HepG2 (cell line): ENCODE measurements around the gene MAP3K2. TPM values are rescaled to one million over a fixed set of nuclear protein-coding genes. Genes with fewer than 3 reads are reported as not detected.

Experiments used
- ATF6 ChIP-seq: sonication (generic); formaldehyde crosslinking; conservative IDR thresholded peaks from 2 replicates; pipeline ENCODE4 v1.4.0; 2020; ENCODE audit warnings: missing genetic modification reagents
- CHD4 ChIP-seq: fragments of 200-600 bp; sonication (generic); IDR thresholded peaks from 2 replicates; pipeline ENCODE4 v1.7.0; 2017; ENCODE audit warnings: mild to moderate bottlenecking, low read length, borderline replicate concordance
- FOXA3 ChIP-seq: IDR thresholded peaks from 2 replicates; pipeline ENCODE4 v1.6.1; 2016; ENCODE audit warnings: missing genetic modification reagents, missing compliant biosample characterization
- FUBP1 ChIP-seq: sonication (generic); formaldehyde crosslinking; IDR thresholded peaks from 2 replicates; pipeline ENCODE4 v1.5.1; 2020; ENCODE audit warnings: missing genetic modification reagents, mild to moderate bottlenecking, borderline replicate concordance
- KMT2A ChIP-seq: sonication (generic); formaldehyde crosslinking; IDR thresholded peaks from 2 replicates; pipeline ENCODE4 v1.4.0; 2020; ENCODE audit warnings: missing genetic modification reagents
- LRRFIP1 ChIP-seq: sonication (generic); formaldehyde crosslinking; conservative IDR thresholded peaks from 2 replicates; pipeline ENCODE4 v1.4.0; 2020; ENCODE audit warnings: missing genetic modification reagents
- MLLT10 ChIP-seq: sonication (generic); formaldehyde crosslinking; IDR thresholded peaks from 2 replicates; pipeline ENCODE4 v1.4.0; 2020; ENCODE audit warnings: missing genetic modification reagents
- NFYC ChIP-seq: IDR thresholded peaks from 2 replicates; pipeline ENCODE4 v1.6.1; 2016; ENCODE audit warnings: missing genetic modification reagents, missing compliant biosample characterization
- POLR2G ChIP-seq: fragments of 200-400 bp; formaldehyde crosslinking; IDR thresholded peaks from 2 replicates; pipeline ENCODE4 v1.6.1; 2018; ENCODE audit warnings: mild to moderate bottlenecking, low read depth, low read length, moderate library complexity
- RELA ChIP-seq: sonication (generic); formaldehyde crosslinking; IDR thresholded peaks from 2 replicates; pipeline ENCODE4 v1.4.0; 2020; ENCODE audit warnings: missing genetic modification reagents
- SAFB2 ChIP-seq: sonication (generic); formaldehyde crosslinking; IDR thresholded peaks from 2 replicates; pipeline ENCODE4 v1.5.1; 2020; ENCODE audit warnings: missing genetic modification reagents, low read depth, mild to moderate bottlenecking, borderline replicate concordance
- SALL1 ChIP-seq: sonication (generic); formaldehyde crosslinking; IDR thresholded peaks from 2 replicates; pipeline ENCODE4 v1.8.0; 2022; ENCODE audit warnings: mild to moderate bottlenecking, missing genetic modification reagents
- SP5 ChIP-seq: IDR thresholded peaks from 2 replicates; pipeline ENCODE4 v1.6.1; 2016; ENCODE audit warnings: low read depth, borderline replicate concordance
- SRSF4 ChIP-seq: fragments of 200-400 bp; formaldehyde crosslinking; IDR thresholded peaks from one replicate; pipeline ENCODE4 v1.6.1; 2018; ENCODE audit warnings: mild to moderate bottlenecking, low read depth, low read length, moderate library complexity; ENCODE audit not compliant: poor library complexity, severe bottlenecking
- U2AF1 ChIP-seq: fragments of 200-400 bp; formaldehyde crosslinking; optimal IDR thresholded peaks from 2 replicates; pipeline ENCODE3; 2017; ENCODE audit warnings: mild to moderate bottlenecking, low read depth, low read length
- ZNF652 ChIP-seq: IDR thresholded peaks from 2 replicates; pipeline ENCODE4 v1.6.1; 2016; ENCODE audit warnings: low read depth, borderline replicate concordance
- ZNF776 ChIP-seq: sonication (generic); formaldehyde crosslinking; IDR thresholded peaks from 2 replicates; pipeline ENCODE4 v1.4.0; 2020; ENCODE audit warnings: mild to moderate bottlenecking, missing genetic modification reagents
- polyA plus RNA-seq, 8 experiments: library from polyadenylated mRNA; depleted of rRNA in 3 of 8; stranded (reverse) in 7 of 8; unstranded in 1 of 8; fragments of >200 nt; fragmentation: Illumina TruSeq in 4 of 8; extraction: Trizol in 4 of 8; gene quantifications; 2 replicates each; pipeline versions ENCODE4 v1.2.1 to v1.2.3, GENCODE V29; 2011 to 2016; ENCODE audit warnings: low read depth in 4 of 8, missing spikeins in 1 of 8, mixed read lengths in 1 of 8; ENCODE audit not compliant: insufficient read depth in 1 of 8
- total RNA-seq, 5 experiments: library from RNA; depleted of rRNA; stranded (reverse); fragments of >200 nt; fragmentation: Illumina TruSeq; extraction: Trizol; gene quantifications; 2 replicates each; pipeline ENCODE4 v1.2.3, GENCODE V29; 2016; ENCODE audit warnings: low read depth in 1 of 5
- TF ChIP-seq, protein P1 (sequence below): sonication (generic); formaldehyde crosslinking; IDR thresholded peaks from 2 replicates; pipeline ENCODE4 v1.5.0; 2020; ENCODE audit warnings: mild to moderate bottlenecking, missing genetic modification reagents, moderate library complexity
- TF ChIP-seq, protein P2 (sequence below): sonication (generic); formaldehyde crosslinking; IDR thresholded peaks from 2 replicates; pipeline ENCODE4 v1.4.0; 2020; ENCODE audit warnings: missing genetic modification reagents; ENCODE audit errors: not compliant biosample characterization

Gene MAP3K2
- total and polyA plus RNA-seq, 2 of the 13 experiments (the other 11 are each of a cell fraction or from before 2014, with no cell fraction given) = 12.2 to 37.2 TPM

DNA sequence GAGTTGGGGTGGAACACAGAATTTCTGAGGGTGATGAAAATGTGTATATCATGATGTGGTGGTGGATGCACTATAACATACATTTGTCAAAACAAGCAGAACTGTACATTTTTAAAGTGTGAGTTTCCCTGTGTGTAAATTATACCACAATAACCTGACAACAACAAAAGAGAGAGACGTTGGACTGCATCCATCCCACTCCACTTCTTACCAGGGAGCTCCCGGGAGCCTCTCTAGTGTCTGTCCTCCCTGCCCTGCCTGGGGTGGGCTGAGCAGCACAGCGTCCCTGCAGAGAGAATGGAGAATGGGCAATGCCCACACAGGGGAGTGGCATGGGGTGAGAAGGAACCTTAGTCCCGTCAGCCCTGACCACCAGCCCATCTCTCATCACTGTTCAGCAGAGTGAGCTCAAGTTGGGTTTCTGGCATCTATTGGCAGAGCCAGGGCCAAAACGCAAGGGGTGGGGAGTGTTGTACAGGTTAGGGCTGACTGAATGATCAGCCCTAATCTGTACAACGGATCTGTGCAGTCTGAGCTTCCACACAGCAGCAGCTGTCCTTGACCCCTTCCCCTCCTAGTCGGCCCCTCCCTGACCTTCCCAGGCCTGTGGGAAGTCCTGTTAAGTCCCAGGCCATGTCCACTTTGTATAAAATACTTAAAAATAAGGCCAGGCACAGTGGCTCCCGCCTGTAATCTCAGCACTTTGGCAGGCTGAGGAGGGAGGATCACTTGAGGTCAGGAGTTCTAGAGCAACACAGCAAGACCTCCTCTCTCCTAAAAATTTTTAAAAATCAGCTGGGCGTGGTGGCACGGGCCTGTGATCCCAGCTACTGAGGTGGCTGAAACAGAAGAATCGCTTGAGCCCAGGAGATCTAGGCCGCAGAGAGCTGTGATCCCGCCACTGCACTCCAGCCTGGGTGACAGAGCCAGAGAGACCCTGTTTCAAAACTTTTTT, 27.1 kb upstream of the MAP3K2 start (continued):
- TF ChIP-seq NFYC (CRISPR knock-in tag) (0 out of 2 replicates have a peak, but pooled peaks have one; percentile 22), CHD4 (no peak), ATF6 (0 out of 2 replicates have a peak, but pooled peaks have one; percentile 38), POLR2G (0 out of 2 replicates have a peak, but pooled peaks have one; percentile 41), MLLT10 (CRISPR knock-in tag) (no peak), FOXA3 (CRISPR knock-in tag) (peak; percentile 62; the same call in 1 of the 2 replicates), KMT2A (CRISPR knock-in tag) (peak; percentile 40; the same call in 1 of the 2 replicates), SAFB2 (CRISPR knock-in tag) (no peak; the same call in 1 of the 2 replicates), ZNF652 (CRISPR knock-in tag) (no peak; the same call in 1 of the 2 replicates), SALL1 (CRISPR knock-in tag) (peak; percentile 87), LRRFIP1 (no peak), SP5 (CRISPR knock-in tag) (peak; percentile 71), FUBP1 (peak; percentile 33; the same call in 1 of the 2 replicates), ZNF776 (no peak), U2AF1 (no peak), RELA (CRISPR knock-in tag) (no peak), SRSF4 (no peak)
- TF ChIP-seq, protein P1, sequence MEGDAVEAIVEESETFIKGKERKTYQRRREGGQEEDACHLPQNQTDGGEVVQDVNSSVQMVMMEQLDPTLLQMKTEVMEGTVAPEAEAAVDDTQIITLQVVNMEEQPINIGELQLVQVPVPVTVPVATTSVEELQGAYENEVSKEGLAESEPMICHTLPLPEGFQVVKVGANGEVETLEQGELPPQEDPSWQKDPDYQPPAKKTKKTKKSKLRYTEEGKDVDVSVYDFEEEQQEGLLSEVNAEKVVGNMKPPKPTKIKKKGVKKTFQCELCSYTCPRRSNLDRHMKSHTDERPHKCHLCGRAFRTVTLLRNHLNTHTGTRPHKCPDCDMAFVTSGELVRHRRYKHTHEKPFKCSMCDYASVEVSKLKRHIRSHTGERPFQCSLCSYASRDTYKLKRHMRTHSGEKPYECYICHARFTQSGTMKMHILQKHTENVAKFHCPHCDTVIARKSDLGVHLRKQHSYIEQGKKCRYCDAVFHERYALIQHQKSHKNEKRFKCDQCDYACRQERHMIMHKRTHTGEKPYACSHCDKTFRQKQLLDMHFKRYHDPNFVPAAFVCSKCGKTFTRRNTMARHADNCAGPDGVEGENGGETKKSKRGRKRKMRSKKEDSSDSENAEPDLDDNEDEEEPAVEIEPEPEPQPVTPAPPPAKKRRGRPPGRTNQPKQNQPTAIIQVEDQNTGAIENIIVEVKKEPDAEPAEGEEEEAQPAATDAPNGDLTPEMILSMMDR = 0 out of 2 replicates have a peak, but pooled peaks have one; percentile 12
- TF ChIP-seq, protein P2, sequence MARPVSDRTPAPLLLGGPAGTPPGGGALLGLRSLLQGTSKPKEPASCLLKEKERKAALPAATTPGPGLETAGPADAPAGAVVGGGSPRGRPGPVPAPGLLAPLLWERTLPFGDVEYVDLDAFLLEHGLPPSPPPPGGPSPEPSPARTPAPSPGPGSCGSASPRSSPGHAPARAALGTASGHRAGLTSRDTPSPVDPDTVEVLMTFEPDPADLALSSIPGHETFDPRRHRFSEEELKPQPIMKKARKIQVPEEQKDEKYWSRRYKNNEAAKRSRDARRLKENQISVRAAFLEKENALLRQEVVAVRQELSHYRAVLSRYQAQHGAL (CRISPR knock-in tag) = no peak
